Right ventricle myocardium superior (tissue), 1 donor: Measurements from ENCODE around the gene KIAA1217. TPM values are rescaled to one million over a fixed set of nuclear protein-coding genes. Genes with fewer than 3 reads are reported as not detected.
"Not testable (repeated sequence)": the region's sequence is repeated elsewhere in the genome, so short reads cannot be mapped to it uniquely, and the experiment has no call there.

Source experiments
- ATAC-seq: fragments of 200-7000 bp; cut with Tn5 transposase; one replicate; pipeline ENCODE4 v1.9.1; 2020; ENCODE audit warnings: mild to moderate bottlenecking; ENCODE audit not compliant: poor library complexity
- DNase-seq: peaks from one replicate; pipeline ENCODE4 v3.0.0-alpha.2; 2020
- intact Hi-C: fragments of 100-400 bp; cut with DNase I; formaldehyde crosslinking; loops from one replicate; pipeline ENCODE4 v1.11.2; 2022
- total RNA-seq: library from RNA; stranded (reverse); fragmentation: NEBNext Ultra II Directional; extraction: Animal tissue kit (Norgen Biotek cat#: 25700); gene quantifications from one replicate; pipeline ENCODE4 v1.2.1, GENCODE V29; 2021
- donor health status: DM: no; HTN: yes; CAD: no; lungs with severe emphysema.

KIAA1217 gene
- total RNA-seq, 1 donor from 2014 or later, result 38.2 TPM

- DNase-seq (no peak), ATAC-seq (no peak)
- intact Hi-C loops, result no loop called here
These were observed 232.2 kb downstream of the KIAA1217 start for GRCh38 chr10:24440817-24441797.

DNA sequence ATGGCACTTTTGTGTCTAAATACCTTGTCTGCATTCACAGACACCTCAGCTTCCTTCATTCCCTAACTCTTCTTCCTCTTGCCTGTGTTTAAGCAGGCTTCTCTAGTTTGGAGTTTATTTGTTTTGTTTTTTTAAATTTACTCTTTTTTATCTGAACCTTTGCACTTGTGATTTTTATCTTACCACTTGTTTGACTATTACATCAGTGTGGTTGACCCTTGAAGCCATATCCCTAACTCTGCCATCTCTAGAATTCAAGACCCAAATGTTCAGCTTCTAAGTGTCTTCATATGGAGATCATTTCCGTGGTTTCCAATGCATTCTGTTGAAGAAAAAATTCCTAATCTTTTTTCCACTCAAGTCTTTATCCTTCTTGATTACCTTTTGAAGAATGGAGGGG is 233.3 kb downstream of the KIAA1217 start:
- intact Hi-C loops, result no loop called here
- no peak for DNase-seq
- no peak for ATAC-seq

DNA sequence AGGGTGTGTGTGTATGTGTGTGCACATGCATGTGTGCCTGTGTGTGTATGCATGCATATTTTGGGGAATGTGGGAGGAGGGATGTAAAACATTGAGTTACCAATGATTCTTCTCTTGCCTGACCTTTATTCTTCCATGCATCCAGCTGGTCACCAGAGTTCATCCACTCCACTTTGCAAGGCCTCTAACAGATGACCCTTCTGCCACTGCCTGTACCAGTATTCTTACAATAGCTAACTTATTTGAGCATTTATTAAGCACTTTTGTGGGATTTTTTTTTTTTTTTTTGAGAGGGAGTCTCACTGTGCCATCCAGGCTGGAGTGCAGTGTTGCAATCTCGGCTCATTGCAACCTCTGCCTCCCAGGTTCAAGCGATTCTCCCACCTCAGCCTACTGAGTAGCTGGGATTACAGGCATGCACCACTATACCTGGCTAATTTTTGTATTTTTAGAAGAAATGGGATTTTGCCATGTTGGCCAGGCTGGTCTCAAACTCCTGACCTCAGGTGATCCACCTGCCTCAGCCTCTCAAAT is 233.8 kb downstream of the KIAA1217 start:
- intact Hi-C loops, DNase-seq, ATAC-seq: not testable (repeated sequence)

- ATAC-seq (no peak), DNase-seq (no peak)
- intact Hi-C loops, result no loop called here
These were observed 235.4 kb downstream of the KIAA1217 start for GRCh38 chr10:24444337-24444736.

GRCh38 chr10:24445958-24446357 is 237.0 kb downstream of the KIAA1217 start:
- DNase-seq, ATAC-seq, intact Hi-C loops: not testable (repeated sequence)

DNA sequence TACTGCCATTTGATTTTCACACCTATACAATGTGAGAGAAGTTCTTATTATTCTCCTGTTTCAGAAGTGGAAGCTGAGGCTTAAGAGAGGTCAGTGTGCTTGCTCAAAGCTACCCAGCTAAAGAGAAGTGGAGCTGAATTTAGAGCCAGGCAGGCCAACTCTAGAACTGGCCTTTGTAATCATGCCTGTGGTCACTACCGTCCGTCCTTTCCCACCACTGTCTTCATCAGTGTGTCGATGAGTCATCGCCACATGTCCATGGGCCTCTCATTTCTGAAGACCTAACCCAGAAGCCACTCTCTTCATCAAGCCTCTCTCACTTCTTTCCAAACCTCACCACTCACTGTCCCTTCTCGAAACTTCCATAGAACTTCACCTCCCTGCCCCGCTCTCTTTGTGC is 237.8 kb downstream of the KIAA1217 start:
- intact Hi-C loops, result no loop called here
- DNase-seq (no peak), ATAC-seq (no peak)

GRCh38 chr10:24448351-24448999 is 239.5 kb downstream of the KIAA1217 start:
- intact Hi-C loops, result no loop called here
- ATAC-seq, result no peak
- DNase-seq, result no peak

DNA sequence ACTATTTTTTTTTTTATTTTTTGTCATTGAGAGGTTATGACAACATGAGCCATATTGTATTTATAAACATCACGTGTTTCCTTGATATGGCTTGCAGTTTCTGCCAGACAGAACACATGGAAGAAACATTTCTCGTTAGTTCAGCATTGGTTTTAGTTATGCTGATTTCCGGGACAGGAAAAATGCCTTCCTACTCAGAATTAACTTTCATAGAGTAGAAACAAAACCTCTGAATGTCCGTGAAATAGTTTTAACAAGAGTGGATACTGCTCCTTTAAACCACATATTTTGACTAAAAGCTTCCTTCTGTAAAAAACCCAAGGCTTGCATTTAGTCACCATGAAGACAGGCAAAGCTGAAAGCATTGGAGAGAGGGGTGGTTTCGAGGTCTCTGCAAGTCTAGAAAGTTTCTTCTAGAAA is 240.4 kb downstream of the KIAA1217 start:
- no peak for DNase-seq
- peak; percentile 79 for ATAC-seq
- intact Hi-C loops, result no loop called here

- intact Hi-C loops, result no loop called here
- no peak for DNase-seq
- no peak for ATAC-seq
These were observed 240.9 kb downstream of the KIAA1217 start for GRCh38 chr10:24449769-24450310.

GRCh38 chr10:24451325-24451820 is 242.4 kb downstream of the KIAA1217 start:
- DNase-seq (no peak), ATAC-seq (peak; percentile 34)
- intact Hi-C loops, result no loop called here

GRCh38 chr10:24452030-24452429 is 243.1 kb downstream of the KIAA1217 start:
- intact Hi-C loops, result no loop called here
- DNase-seq, result no peak
- no peak for ATAC-seq

GRCh38 chr10:24453404-24453830 is 244.5 kb downstream of the KIAA1217 start:
- intact Hi-C loops, result no loop called here
- ATAC-seq (no peak), DNase-seq (no peak)

DNA sequence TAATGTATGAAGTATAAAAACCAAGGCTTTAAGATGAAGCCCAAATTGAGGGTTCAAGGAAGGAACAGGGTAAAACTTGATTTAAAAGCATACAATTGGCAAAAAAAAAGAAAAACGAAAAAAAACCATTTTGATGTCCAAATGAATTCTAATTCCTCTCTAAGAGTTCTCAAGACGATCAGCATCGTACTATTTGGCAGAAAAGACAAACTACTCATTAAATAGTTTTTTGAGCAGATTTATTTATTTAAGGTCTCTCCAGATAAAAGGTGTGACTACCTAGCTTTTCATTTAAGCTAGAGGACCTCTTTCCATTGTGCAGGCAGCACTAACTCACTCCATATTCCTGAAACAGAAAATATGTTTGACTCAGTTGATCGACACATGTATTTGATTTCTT is 245.0 kb downstream of the KIAA1217 start:
- ATAC-seq (no peak), DNase-seq (no peak)
- intact Hi-C loops, result no loop called here

GRCh38 chr10:24455447-24455846 is 246.5 kb downstream of the KIAA1217 start:
- ATAC-seq, result no peak
- intact Hi-C loops, result no loop called here
- DNase-seq, result no peak

DNA sequence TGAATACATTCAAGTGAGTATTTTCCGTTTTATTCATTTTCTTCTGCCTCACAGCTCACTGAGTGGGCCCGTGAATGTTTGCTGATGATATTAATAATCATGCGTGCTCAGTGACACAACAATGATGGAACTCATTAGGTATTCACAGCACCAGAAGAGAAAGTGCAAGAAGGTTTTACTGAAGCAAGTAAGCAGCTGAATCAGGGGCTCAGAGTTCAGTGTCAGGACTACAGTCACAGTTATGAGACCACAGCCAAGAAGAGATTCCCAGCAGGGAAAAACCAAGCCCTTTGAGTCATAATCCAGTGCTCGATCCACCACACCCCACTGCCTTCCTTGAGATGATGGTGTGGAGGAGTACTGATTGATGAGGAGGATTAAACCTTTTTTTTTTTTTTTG is 247.4 kb downstream of the KIAA1217 start:
- DNase-seq (no peak), ATAC-seq (peak; percentile 48)
- intact Hi-C loops, result no loop called here

- intact Hi-C loops, result no loop called here
- no peak for DNase-seq
- ATAC-seq, result no peak
These were observed 248.9 kb downstream of the KIAA1217 start for GRCh38 chr10:24457661-24458318.

GRCh38 chr10:24459836-24460235 is 250.9 kb downstream of the KIAA1217 start:
- DNase-seq, result no peak
- intact Hi-C loops, result loop anchor here (10.0 kb wide), 1 partner anchor 75 kb away; no protein-coding TSS in a partner anchor

GRCh38 chr10:24462291-24462813 is 253.4 kb downstream of the KIAA1217 start:
- intact Hi-C loops, result loop anchor here (10.0 kb wide), 1 partner anchor 78 kb away; no protein-coding TSS in a partner anchor
- DNase-seq, result no peak
- ATAC-seq, result peak; percentile 25

More at GRCh38 chr10:24459836-24460235, 250.9 kb downstream of the KIAA1217 start:
- ATAC-seq, result no peak
